HEK293T (cell line): ENCODE data around the gene CYP2C19.

Experiments used
- ARNT ChIP-seq: fragments of 450-650 bp; IDR thresholded peaks from 2 replicates; pipeline ENCODE4 v1.6.1; 2017; ENCODE audit warnings: mild to moderate bottlenecking
- BHLHE40 ChIP-seq: fragments of 450-650 bp; IDR thresholded peaks from 2 replicates; pipeline ENCODE4 v1.6.1; 2016; ENCODE audit warnings: mild to moderate bottlenecking, moderate library complexity, borderline replicate concordance
- CTBP1 ChIP-seq: fragments of 450-650 bp; IDR thresholded peaks from 2 replicates; pipeline ENCODE4 v1.6.1; 2016; ENCODE audit warnings: borderline replicate concordance
- FOXA1 ChIP-seq: fragments of 450-650 bp; IDR thresholded peaks from 2 replicates; pipeline ENCODE4 v1.6.1; 2016; ENCODE audit warnings: mild to moderate bottlenecking
- HDGF ChIP-seq: fragments of 450-650 bp; IDR thresholded peaks from 2 replicates; pipeline ENCODE4 v1.6.1; 2017; ENCODE audit warnings: antibody characterized with exemption, borderline replicate concordance
- SP1 ChIP-seq: fragments of 450-650 bp; IDR thresholded peaks from 2 replicates; pipeline ENCODE4 v1.6.1; 2017
- TARDBP ChIP-seq: fragments of 450-650 bp; IDR thresholded peaks from 2 replicates; pipeline ENCODE4 v1.6.1; 2016

- TF ChIP-seq HDGF (no peak), FOXA1 (no peak), CTBP1 (no peak), TARDBP (no peak), BHLHE40 (no peak), ARNT (no peak), SP1 (no peak)
Observed at GRCh38 chr10:94852438-94852837, 90.0 kb downstream of the CYP2C19 start.
